Skeletal muscle tissue (tissue), 4 donors: ENCODE data around the gene RHBDF1. TPM values are rescaled to one million over a fixed set of nuclear protein-coding genes. Genes with fewer than 3 reads are reported as not detected.
A peak's percentile ranks its signal among the peaks of the same experiment; 100 is the strongest.
"Not testable (repeated sequence)": the region's sequence is repeated elsewhere in the genome, so short reads cannot be mapped to it uniquely, and the experiment has no call there.

Experiments used
- H3K27ac ChIP-seq: one replicate; pipeline ENCODE4 v1.7.0; 2013; ENCODE audit warnings: mild to moderate bottlenecking, low read depth, low read length, inconsistent platforms
- H3K27me3 ChIP-seq, 3 donors: one replicate each; pipeline ENCODE4 v1.7.0; 2013; ENCODE audit warnings: low read length in 3 of 3; ENCODE audit not compliant: control insufficient read depth in 3 of 3, insufficient read depth in 3 of 3
- H3K36me3 ChIP-seq, 3 donors: one replicate each; pipeline ENCODE4 v1.7.0; 2013; ENCODE audit warnings: low read length in 3 of 3; ENCODE audit not compliant: control insufficient read depth in 3 of 3, insufficient read depth in 3 of 3
- H3K4me1 ChIP-seq, 3 donors: one replicate each; pipeline ENCODE4 v1.7.0; 2013; ENCODE audit warnings: low read length in 3 of 3, mild to moderate bottlenecking in 3 of 3; ENCODE audit not compliant: control insufficient read depth in 3 of 3, insufficient read depth in 3 of 3
- H3K4me3 ChIP-seq, 3 donors: one replicate each; pipeline ENCODE4 v1.7.0; 2013; ENCODE audit warnings: low read length in 3 of 3
- H3K9ac ChIP-seq, 3 donors: one replicate each; pipeline ENCODE4 v1.7.0; 2013; ENCODE audit warnings: low read length in 3 of 3, mild to moderate bottlenecking in 3 of 3, moderate library complexity in 2 of 3, low read depth in 1 of 3
- H3K9me3 ChIP-seq, 3 donors: one replicate each; pipeline ENCODE4 v1.7.0; 2013; ENCODE audit warnings: low read length in 3 of 3; ENCODE audit not compliant: control insufficient read depth in 3 of 3
- total RNA-seq: library from RNA; depleted of rRNA; stranded (reverse); fragments of >200 nt; gene quantifications from one replicate; pipeline ENCODE4 v1.2.3, GENCODE V29; 2014
- donor health status: Osteomylitis.

The RHBDF1 gene
- total RNA-seq, 1 donor from 2014 or later = 19.8 TPM

- no peak overlapping the region for H3K27ac ChIP-seq
- peaks cover 3 to 14% (median 7%) of the 10 kb centered on the region in 3 donors for H3K36me3 ChIP-seq
- no peaks in the 10 kb centered on the region for H3K9me3 ChIP-seq
- peak overlapping the region in 1 of 3 donors; percentile 14 for H3K4me3 ChIP-seq
- no peaks in the 10 kb centered on the region for H3K4me1 ChIP-seq
- no peaks in the 10 kb centered on the region for H3K27me3 ChIP-seq
- H3K9ac ChIP-seq = no peak overlapping the region
Measured at GRCh38 chr16:41439-42068, 30.9 kb downstream of the RHBDF1 start.

GRCh38 chr16:38941-39892 lies 33.2 kb downstream of the RHBDF1 start:
- no peaks in the 10 kb centered on the region for H3K9me3 ChIP-seq
- H3K9ac ChIP-seq = no peak overlapping the region
- peaks cover 0 to 3% (median 3%) of the 10 kb centered on the region in 3 donors for H3K4me1 ChIP-seq
- H3K27ac ChIP-seq = no peak overlapping the region
- H3K27me3 ChIP-seq = no peaks in the 10 kb centered on the region
- no peak overlapping the region for H3K4me3 ChIP-seq
- H3K36me3 ChIP-seq = peaks cover 0 to 3% (median 0%) of the 10 kb centered on the region in 3 donors

GRCh38 chr16:38206-38605 lies 34.2 kb downstream of the RHBDF1 start:
- not testable (repeated sequence) for H3K4me3 ChIP-seq, H3K4me1 ChIP-seq

GRCh38 chr16:37511-37910 lies 34.9 kb downstream of the RHBDF1 start:
- Histone ChIP-seq H3K27me3 (no peaks in the 10 kb centered on the region), H3K9me3 (no peaks in the 10 kb centered on the region), H3K4me3 (no peak overlapping the region), H3K4me1 (peaks cover 0 to 3% (median 3%) of the 10 kb centered on the region in 3 donors), H3K36me3 (peaks cover 0 to 3% (median 0%) of the 10 kb centered on the region in 3 donors), H3K27ac (no peak overlapping the region), H3K9ac (no peak overlapping the region)

More at GRCh38 chr16:38206-38605, 34.2 kb downstream of the RHBDF1 start:
- H3K9ac ChIP-seq, H3K9me3 ChIP-seq, H3K27me3 ChIP-seq, H3K27ac ChIP-seq, H3K36me3 ChIP-seq: not testable (repeated sequence)

GRCh38 chr16:36336-36984 lies 36.0 kb downstream of the RHBDF1 start:
- H3K4me1 ChIP-seq = peaks cover 0 to 3% (median 3%) of the 10 kb centered on the region in 3 donors
- H3K4me3 ChIP-seq = no peak overlapping the region
- H3K9ac ChIP-seq = no peak overlapping the region
- no peaks in the 10 kb centered on the region for H3K9me3 ChIP-seq
- H3K36me3 ChIP-seq = peaks cover 0 to 3% (median 0%) of the 10 kb centered on the region in 3 donors
- H3K27me3 ChIP-seq = no peaks in the 10 kb centered on the region
- no peak overlapping the region for H3K27ac ChIP-seq

GRCh38 chr16:35678-36305 lies 36.6 kb downstream of the RHBDF1 start:
- H3K27me3 ChIP-seq = no peaks in the 10 kb centered on the region
- H3K9ac ChIP-seq = no peak overlapping the region
- no peak overlapping the region for H3K27ac ChIP-seq
- peaks cover 0 to 3% (median 0%) of the 10 kb centered on the region in 3 donors for H3K36me3 ChIP-seq
- no peak overlapping the region for H3K4me3 ChIP-seq
- H3K9me3 ChIP-seq = no peaks in the 10 kb centered on the region
- peaks cover 0 to 3% (median 3%) of the 10 kb centered on the region in 3 donors for H3K4me1 ChIP-seq

GRCh38 chr16:35011-35677 lies 37.3 kb downstream of the RHBDF1 start:
- no peak overlapping the region for H3K4me3 ChIP-seq
- no peak overlapping the region for H3K27ac ChIP-seq
- H3K9me3 ChIP-seq = no peaks in the 10 kb centered on the region
- H3K36me3 ChIP-seq = peaks cover 0 to 3% (median 0%) of the 10 kb centered on the region in 3 donors
- no peaks in the 10 kb centered on the region for H3K27me3 ChIP-seq
- H3K9ac ChIP-seq = no peak overlapping the region
- peaks cover 0 to 3% (median 3%) of the 10 kb centered on the region in 3 donors for H3K4me1 ChIP-seq

GRCh38 chr16:34648-34987 lies 37.8 kb downstream of the RHBDF1 start:
- peaks cover 0 to 3% (median 0%) of the 10 kb centered on the region in 3 donors for H3K36me3 ChIP-seq
- no peak overlapping the region for H3K27ac ChIP-seq
- H3K9me3 ChIP-seq = no peaks in the 10 kb centered on the region
- H3K27me3 ChIP-seq = no peaks in the 10 kb centered on the region
- H3K9ac ChIP-seq = no peak overlapping the region
- H3K4me3 ChIP-seq = no peak overlapping the region
- peaks cover 0 to 3% (median 3%) of the 10 kb centered on the region in 3 donors for H3K4me1 ChIP-seq

GRCh38 chr16:33877-34647 lies 38.4 kb downstream of the RHBDF1 start:
- Histone ChIP-seq H3K9ac (no peak overlapping the region), H3K4me3 (no peak overlapping the region), H3K27me3 (no peaks in the 10 kb centered on the region), H3K9me3 (no peaks in the 10 kb centered on the region), H3K27ac (no peak overlapping the region), H3K36me3 (peaks cover 0 to 2% (median 0%) of the 10 kb centered on the region in 3 donors), H3K4me1 (peaks cover 0 to 3% (median 3%) of the 10 kb centered on the region in 3 donors)
